Cardiac fibroblast (primary cell): ENCODE data around the gene NME5.

Experiments used
- DNase-seq, 2 donors: peaks; one replicate each; pipeline versions ENCODE4 v3.0.0 to v3.0.0-alpha.2; 2010; ENCODE audit warnings: low read depth in 2 of 2
- H3K4me3 ChIP-seq, 2 donors: replicated peaks in 1 of 2; 1 replicate in 1 of 2; 2 replicates in 1 of 2; pipeline ENCODE4 v1.5.1; 2011; ENCODE audit warnings: low read depth in 2 of 2, low read length in 2 of 2, mild to moderate bottlenecking in 2 of 2, moderate library complexity in 1 of 2
- CTCF ChIP-seq: IDR thresholded peaks from one replicate; pipeline ENCODE4 v1.5.1; 2011; ENCODE audit warnings: low read depth, mild to moderate bottlenecking, low read length, inconsistent platforms

Gene NME5

GRCh38 chr5:138140268-138140667 lies 1.0 kb upstream of the NME5 start:
- DNase-seq = no peak
- no peak for TF ChIP-seq CTCF
- H3K4me3 ChIP-seq = no peak overlapping the region

- DNase-seq = no peak
- no peak overlapping the region for H3K4me3 ChIP-seq
- TF ChIP-seq CTCF = no peak
These were observed 508 bp upstream of the NME5 start for GRCh38 chr5:138139781-138140090.

GRCh38 chr5:138132543-138132942 lies 6.7 kb downstream of the NME5 start:
- DNase-seq = no peak
- no peak for TF ChIP-seq CTCF
- H3K4me3 ChIP-seq = peak overlapping the region in 1 of 2 donors; percentile 38

GRCh38 chr5:138129347-138129746 lies 9.9 kb downstream of the NME5 start:
- no peak for TF ChIP-seq CTCF
- DNase-seq = no peak
- H3K4me3 ChIP-seq = no peak overlapping the region

- TF ChIP-seq CTCF = no peak
- H3K4me3 ChIP-seq = no peak overlapping the region
- no peak for DNase-seq
These were observed 10.9 kb downstream of the NME5 start for GRCh38 chr5:138128334-138128733.

- DNase-seq = no peak
- H3K4me3 ChIP-seq = no peak overlapping the region
- TF ChIP-seq CTCF = no peak
These were observed 24.0 kb downstream of the NME5 start for GRCh38 chr5:138115254-138115653.

GRCh38 chr5:138111937-138112336 lies 27.3 kb downstream of the NME5 start:
- TF ChIP-seq CTCF = no peak
- peak in 1 of 2 donors; percentile 16 for DNase-seq
- no peak overlapping the region for H3K4me3 ChIP-seq
